ENCODE results near the gene NLGN2.

NLGN2 gene

GRCh38 chr17:7437950-7438614, 30.4 kb downstream of the NLGN2 start:
- no peak for DNase-seq (ENCODE audit: low spot score)
- ChIA-PET CTCF (interaction anchor here (0.6 to 4.3 kb wide), 4 partner anchors 41 to 125 kb away, joined by 3 to 28 read pairs (median 8); partner anchors contain the start of genes SENP3 and ZBTB4), POLR2A (ENCODE audit: low non-redundant PET) (interaction anchor here (0.6 to 1.1 kb wide), 3 partner anchors 29 to 115 kb away, joined by 3 to 4 read pairs (median 3); no protein-coding TSS in a partner anchor)
- no peak for TF ChIP-seq CTCF (conservative IDR thresholded peaks at IDR 0.05; ENCODE audit: low read depth)
- peak overlapping the region; percentile 92 for H3K27ac ChIP-seq

GRCh38 chr17:7438656-7439460, 31.2 kb downstream of the NLGN2 start:
- peak overlapping the region; percentile 92 for H3K27ac ChIP-seq
- TF ChIP-seq CTCF (conservative IDR thresholded peaks at IDR 0.05; ENCODE audit: low read depth), result no peak
- no peak for DNase-seq (ENCODE audit: low spot score)
- CTCF ChIA-PET, result interaction anchor here (0.6 to 4.3 kb wide), 2 partner anchors 89 to 122 kb away, joined by 3 to 28 read pairs; partner anchors contain the start of gene SENP3
- POLR2A ChIA-PET (ENCODE audit: low non-redundant PET), result interaction anchor here (0.6 to 1.1 kb wide), 2 partner anchors 46 to 114 kb away, joined by 3 to 4 read pairs; no protein-coding TSS in a partner anchor

- no peak for TF ChIP-seq CTCF (conservative IDR thresholded peaks at IDR 0.05; ENCODE audit: low read depth)
- DNase-seq (ENCODE audit: low spot score), result no peak
- CTCF ChIA-PET, result interaction anchor here (0.6 to 4.3 kb wide), 3 partner anchors 36 to 121 kb away, joined by 3 to 28 read pairs (median 5); partner anchors contain the start of gene SENP3
- peak within 1 kb of the TSS; percentile 92 for H3K27ac ChIP-seq
- POLR2A ChIA-PET (ENCODE audit: low non-redundant PET), result interaction anchor here (0.7 kb wide), 1 partner anchor 16 kb away, joined by 3 read pairs; no protein-coding TSS in a partner anchor
Measured at GRCh38 chr17:7439462-7440112, 31.9 kb downstream of the NLGN2 start, which contains the start of gene FGF11. TSS of gene FGF11 (plus strand) at chr17:7439512. CDS start at chr17:7439621, 109 bp downstream.

- no peak for TF ChIP-seq CTCF (conservative IDR thresholded peaks at IDR 0.05; ENCODE audit: low read depth)
- no peak for DNase-seq (ENCODE audit: low spot score)
- peak overlapping the region; percentile 84 for H3K27ac ChIP-seq
- ChIA-PET POLR2A (ENCODE audit: low non-redundant PET) (interaction anchor here (0.7 to 0.8 kb wide), 4 partner anchors 11 to 63 kb away, joined by 3 to 4 read pairs (median 3); no protein-coding TSS in a partner anchor), CTCF (interaction anchor here (0.6 to 4.3 kb wide), 5 partner anchors 36 to 121 kb away, joined by 3 to 28 read pairs (median 4); partner anchors contain the start of gene SENP3)
Measured at GRCh38 chr17:7440113-7440833, 32.6 kb downstream of the NLGN2 start.

GRCh38 chr17:7440834-7441195, 33.2 kb downstream of the NLGN2 start:
- peak overlapping the region; percentile 84 for H3K27ac ChIP-seq
- ChIA-PET CTCF (interaction anchor here (1.0 to 1.5 kb wide), 3 partner anchors 35 to 120 kb away, joined by 3 to 4 read pairs (median 3); no protein-coding TSS in a partner anchor), POLR2A (ENCODE audit: low non-redundant PET) (interaction anchor here (0.7 to 1.1 kb wide), 4 partner anchors 10 to 119 kb away, joined by 3 to 10 read pairs (median 4); no protein-coding TSS in a partner anchor)
- DNase-seq (ENCODE audit: low spot score), result no peak
- no peak for TF ChIP-seq CTCF (conservative IDR thresholded peaks at IDR 0.05; ENCODE audit: low read depth)
